ENCODE measurements around the gene SKIC8. TPM values are rescaled to one million over a fixed set of nuclear protein-coding genes. Genes with fewer than 3 reads are reported as not detected.
A peak's percentile ranks its signal among the peaks of the same experiment; 100 is the strongest.

Gene SKIC8
- polyA plus RNA-seq (2012; ENCODE audit: insufficient read depth, insufficient read length, low read depth) = 81.0 TPM

GRCh38 chr15:78299101-78299930 is at the start of gene SKIC8:
Gene SKIC8 (minus strand): TSS chr15:78299609. CDS start chr15:78295686, 3,923 bp downstream.
- no peaks in the 10 kb centered on the region for H3K27me3 ChIP-seq
- H3K4me3 ChIP-seq (ENCODE audit: low read depth, low read length) = peak within 1 kb of the TSS; percentile 91
- peak; percentile 97 for DNase-seq
- H3K36me3 ChIP-seq = peaks cover under 1% of the 10 kb centered on the region; the same call in 1 of the 2 replicates
- TF ChIP-seq CTCF (IDR thresholded peaks at IDR 0.05; ENCODE audit: low read depth, low read length) = no peak
- peaks cover 3% of the 10 kb centered on the region for H3K4me1 ChIP-seq
- H3K9me3 ChIP-seq = no peaks in the 10 kb centered on the region

DNA sequence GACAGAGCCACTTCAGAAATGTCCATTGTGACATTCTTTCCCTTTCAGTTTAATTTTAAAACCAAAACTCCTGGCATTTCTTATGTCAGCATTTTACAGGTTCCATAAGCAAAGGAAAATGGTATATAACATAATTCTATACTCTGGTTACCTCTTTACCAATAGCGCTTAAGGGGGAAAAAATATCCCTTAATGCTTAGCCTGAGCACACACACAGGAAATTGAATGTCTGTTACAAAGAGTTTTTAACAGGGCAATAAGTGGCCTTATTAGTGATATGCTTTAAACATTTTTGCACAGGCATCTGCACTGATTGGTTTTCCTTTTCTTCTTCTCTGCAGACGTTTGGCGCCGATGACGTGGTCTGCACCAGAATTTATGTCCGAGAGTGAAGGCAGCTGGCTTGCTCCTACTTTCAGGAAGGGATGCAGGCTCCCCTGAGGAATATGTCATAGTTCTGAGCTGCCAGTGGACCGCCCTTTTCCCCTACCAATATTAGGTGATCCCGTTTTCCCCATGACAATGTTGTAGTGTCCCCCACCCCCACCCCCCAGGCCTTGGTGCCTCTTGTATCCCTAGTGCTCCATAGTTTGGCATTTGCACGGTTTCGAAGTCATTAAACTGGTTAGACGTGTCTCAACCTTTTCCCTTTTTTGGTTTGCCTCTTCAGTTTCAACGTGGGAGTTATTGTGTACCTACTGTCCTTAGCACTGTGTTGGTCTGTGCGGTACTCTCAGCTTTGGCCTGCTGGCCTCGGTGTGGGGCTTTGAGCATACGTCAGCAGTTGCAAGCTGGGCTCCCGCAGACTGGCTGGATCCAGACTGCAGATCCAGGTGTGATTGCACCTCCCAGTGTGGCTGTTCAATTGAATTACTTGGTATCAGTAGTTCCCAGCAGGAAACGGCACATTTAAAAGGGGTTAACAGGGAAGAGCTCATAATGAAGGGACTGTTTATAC is 48.5 kb upstream of the SKIC8 start:
- Histone ChIP-seq H3K36me3 (no peaks in the 10 kb centered on the region; the same call in 1 of the 2 replicates), H3K27me3 (no peaks in the 10 kb centered on the region), H3K4me3 (ENCODE audit: low read depth, low read length) (peak overlapping the region; percentile 11; the same call in 1 of the 2 replicates), H3K9me3 (no peaks in the 10 kb centered on the region), H3K4me1 (peaks cover 35% of the 10 kb centered on the region)
- peak; percentile 70 for DNase-seq
- no peak for TF ChIP-seq CTCF (IDR thresholded peaks at IDR 0.05; ENCODE audit: low read depth, low read length)

GRCh38 chr15:78345396-78346125 is 46.2 kb upstream of the SKIC8 start:
- TF ChIP-seq CTCF (IDR thresholded peaks at IDR 0.05; ENCODE audit: low read depth, low read length) = no peak
- 0 out of 2 replicates have a peak, but pooled peaks cover 2% of the 10 kb centered on the region for H3K27me3 ChIP-seq

GRCh38 chr15:78343276-78344060 is 44.1 kb upstream of the SKIC8 start:
- Histone ChIP-seq H3K27me3 (peaks cover 5% of the 10 kb centered on the region; the same call in 1 of the 2 replicates), H3K9me3 (no peaks in the 10 kb centered on the region), H3K4me3 (ENCODE audit: low read depth, low read length) (no peak overlapping the region), H3K36me3 (no peaks in the 10 kb centered on the region; the same call in 1 of the 2 replicates), H3K4me1 (peaks cover 29% of the 10 kb centered on the region)
- no peak for TF ChIP-seq CTCF (IDR thresholded peaks at IDR 0.05; ENCODE audit: low read depth, low read length)
- DNase-seq = no peak

More at GRCh38 chr15:78345396-78346125, 46.2 kb upstream of the SKIC8 start:
- no peak overlapping the region for H3K4me3 ChIP-seq (ENCODE audit: low read depth, low read length)
- no peaks in the 10 kb centered on the region; the same call in 1 of the 2 replicates for H3K36me3 ChIP-seq
- DNase-seq = no peak
- no peaks in the 10 kb centered on the region for H3K9me3 ChIP-seq
- H3K4me1 ChIP-seq = peaks cover 35% of the 10 kb centered on the region

DNA sequence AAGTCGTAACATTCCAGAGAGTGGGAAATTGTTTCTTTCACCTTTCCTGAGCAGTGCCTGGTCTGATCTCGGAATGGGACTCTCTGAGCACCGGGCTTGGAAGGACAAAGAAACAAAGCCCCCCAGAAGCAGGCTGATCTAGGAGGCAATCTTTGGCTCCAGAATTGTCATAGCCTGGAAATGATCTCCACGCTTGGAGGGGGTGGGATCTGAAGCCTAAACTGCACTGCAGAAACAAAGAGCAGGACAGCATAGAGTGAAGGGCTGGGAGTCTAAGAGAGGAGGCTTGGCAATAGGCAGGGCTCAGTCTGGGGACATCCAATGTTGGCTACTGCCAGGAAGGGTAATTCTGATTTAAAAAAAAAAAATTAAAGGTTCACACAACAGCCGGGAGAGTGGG is 42.6 kb upstream of the SKIC8 start:
- Histone ChIP-seq H3K4me1 (peaks cover 17% of the 10 kb centered on the region), H3K4me3 (ENCODE audit: low read depth, low read length) (no peak overlapping the region), H3K9me3 (no peaks in the 10 kb centered on the region), H3K27me3 (peaks cover 5% of the 10 kb centered on the region; the same call in 1 of the 2 replicates), H3K36me3 (no peaks in the 10 kb centered on the region; the same call in 1 of the 2 replicates)
- DNase-seq = no peak
- no peak for TF ChIP-seq CTCF (IDR thresholded peaks at IDR 0.05; ENCODE audit: low read depth, low read length)

Measured in BE2C (cell line).